Activated CD8-positive, alpha-beta memory T cell treated with anti-CD3 and anti-CD28 coated beads, Interleukin-2, amount 10 ng/mL, durations not matched to agents 7 days and 5 days (primary cell): Measurements from ENCODE around the gene C4orf50. TPM values are rescaled to one million over a fixed set of nuclear protein-coding genes. Genes with fewer than 3 reads are reported as not detected.
A peak's percentile ranks its signal among the peaks of the same experiment; 100 is the strongest.

Source experiments
- ATAC-seq: fragments of 150-1000 bp; cut with Tn5 transposase; one replicate; pipeline ENCODE4 v1.10.0; 2021; ENCODE audit warnings: moderate library complexity
- CTCF ChIA-PET: fragments of 350-600 bp; sonication (Branson Sonifier 250); formaldehyde crosslinking; loops from one replicate; lab custom pipeline; 2021; ENCODE audit warnings: antibody characterized with exemption; lab: Charles Lee
- DNase-seq: peaks from one replicate; pipeline ENCODE4 v3.0.0-alpha.2; 2020
- H3K27ac Mint-ChIP-seq: one replicate; pipeline ENCODE4 v1.8.0; 2021; ENCODE audit warnings: mild to moderate bottlenecking, mixed read lengths
- H3K27me3 Mint-ChIP-seq: one replicate; pipeline ENCODE4 v1.8.0; 2021; ENCODE audit warnings: mixed read lengths
- H3K36me3 Mint-ChIP-seq: one replicate; pipeline ENCODE4 v1.8.0; 2021; ENCODE audit warnings: mild to moderate bottlenecking, mixed read lengths
- H3K4me1 Mint-ChIP-seq: one replicate; pipeline ENCODE4 v1.8.0; 2021; ENCODE audit warnings: mixed read lengths
- H3K4me3 Mint-ChIP-seq: one replicate; pipeline ENCODE4 v1.8.0; 2021; ENCODE audit warnings: mild to moderate bottlenecking, moderate library complexity, mixed read lengths
- H3K9me3 Mint-ChIP-seq: one replicate; pipeline ENCODE4 v1.8.0; 2022; ENCODE audit warnings: low read depth, mixed read lengths
- total RNA-seq, 2 experiments: library from RNA; stranded (reverse); gene quantifications; one replicate each; pipeline ENCODE4 v1.2.3, GENCODE V29; 2021

C4orf50 gene
- total RNA-seq, 2 experiments from 2014 or later = 0.82 to 1.1 TPM

DNA sequence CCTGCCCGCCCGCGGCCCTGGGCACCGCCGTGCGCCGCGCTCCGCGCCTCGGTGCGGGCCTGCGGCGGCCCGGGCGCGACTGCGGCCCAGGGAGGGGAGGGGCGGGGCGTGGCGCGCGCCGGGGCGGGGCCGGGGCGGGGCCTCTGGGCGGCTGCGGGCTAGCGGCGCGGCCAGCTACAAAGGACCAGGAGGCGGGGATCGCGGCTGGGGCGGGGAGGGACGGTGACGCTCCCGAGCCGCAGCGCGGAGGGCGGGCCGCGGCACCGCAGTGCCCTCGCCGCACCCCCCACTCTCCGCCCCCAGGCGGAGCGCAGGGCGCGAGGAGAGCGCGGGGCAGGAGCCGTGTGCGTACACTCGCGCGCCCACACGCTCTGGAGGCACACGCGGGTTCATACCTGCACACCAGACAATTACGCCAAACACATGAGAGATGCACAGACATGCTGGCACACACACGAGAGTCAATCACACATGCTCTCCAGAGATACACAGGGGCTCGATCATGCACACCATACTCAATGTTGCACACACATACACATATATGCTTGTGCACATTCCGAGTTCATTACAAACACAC is 125.1 kb downstream of the C4orf50 start, which contains the start of gene CRMP1:
Gene CRMP1, minus strand, starts transcription at position 83 of the 577 bp plus-strand sequence. CDS start 117 bp downstream, outside the sequence.
- CTCF ChIA-PET = interaction anchor here (1.5 kb wide), 1 partner anchor 105 kb away, joined by 3 read pairs; no protein-coding TSS in a partner anchor
- Mint-ChIP-seq H3K4me3 (no peak within 1 kb of the TSS), H3K9me3 (no peaks in the 10 kb centered on the region), H3K36me3 (peaks cover 9% of the 10 kb centered on the region), H3K27me3 (peaks cover 59% of the 10 kb centered on the region), H3K27ac (no peak within 1 kb of the TSS), H3K4me1 (peaks cover 5% of the 10 kb centered on the region)
- DNase-seq (no peak), ATAC-seq (no peak)

DNA sequence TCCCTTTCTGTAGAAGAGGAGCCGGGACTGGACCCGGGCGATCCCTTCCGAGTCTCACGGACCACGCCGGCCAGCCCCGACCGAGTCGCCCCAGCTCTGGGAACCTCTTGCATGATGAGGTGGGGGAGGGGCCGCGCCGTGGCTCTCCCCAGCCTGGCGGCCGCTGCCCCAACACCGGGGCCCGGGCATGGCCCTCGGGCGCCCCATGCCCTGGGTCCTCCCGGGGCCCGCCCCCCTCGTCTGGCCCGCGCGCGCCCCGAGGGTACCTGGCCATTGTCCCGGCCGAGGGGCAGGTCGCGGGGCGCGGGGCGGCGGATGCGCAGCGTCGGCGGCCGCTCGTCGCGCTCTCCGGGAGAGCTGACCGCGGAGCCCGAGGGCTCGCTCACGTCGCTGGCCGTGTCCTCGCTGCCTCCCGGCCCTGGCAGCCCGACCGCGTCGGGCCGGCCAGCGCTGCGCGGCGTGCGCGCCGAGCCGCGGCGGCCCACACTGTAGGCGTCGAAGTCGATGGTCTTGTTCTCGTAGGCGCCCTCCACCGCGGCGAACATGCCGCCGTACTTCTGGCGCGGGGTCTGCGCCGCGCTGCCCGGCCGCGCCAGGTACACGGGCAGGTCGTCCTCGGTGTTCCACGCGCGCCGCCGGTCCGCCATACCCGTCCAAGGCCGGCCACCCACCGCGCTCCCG is 125.8 kb downstream of the C4orf50 start:
- Mint-ChIP-seq H3K9me3 (no peaks in the 10 kb centered on the region), H3K27me3 (peaks cover 53% of the 10 kb centered on the region), H3K36me3 (peaks cover 9% of the 10 kb centered on the region), H3K4me1 (peaks cover 5% of the 10 kb centered on the region), H3K4me3 (no peak overlapping the region), H3K27ac (no peak overlapping the region)
- CTCF ChIA-PET = interaction anchor here (1.5 kb wide), 1 partner anchor 106 kb away, joined by 3 read pairs; no protein-coding TSS in a partner anchor
- DNase-seq = no peak
- no peak for ATAC-seq

DNA sequence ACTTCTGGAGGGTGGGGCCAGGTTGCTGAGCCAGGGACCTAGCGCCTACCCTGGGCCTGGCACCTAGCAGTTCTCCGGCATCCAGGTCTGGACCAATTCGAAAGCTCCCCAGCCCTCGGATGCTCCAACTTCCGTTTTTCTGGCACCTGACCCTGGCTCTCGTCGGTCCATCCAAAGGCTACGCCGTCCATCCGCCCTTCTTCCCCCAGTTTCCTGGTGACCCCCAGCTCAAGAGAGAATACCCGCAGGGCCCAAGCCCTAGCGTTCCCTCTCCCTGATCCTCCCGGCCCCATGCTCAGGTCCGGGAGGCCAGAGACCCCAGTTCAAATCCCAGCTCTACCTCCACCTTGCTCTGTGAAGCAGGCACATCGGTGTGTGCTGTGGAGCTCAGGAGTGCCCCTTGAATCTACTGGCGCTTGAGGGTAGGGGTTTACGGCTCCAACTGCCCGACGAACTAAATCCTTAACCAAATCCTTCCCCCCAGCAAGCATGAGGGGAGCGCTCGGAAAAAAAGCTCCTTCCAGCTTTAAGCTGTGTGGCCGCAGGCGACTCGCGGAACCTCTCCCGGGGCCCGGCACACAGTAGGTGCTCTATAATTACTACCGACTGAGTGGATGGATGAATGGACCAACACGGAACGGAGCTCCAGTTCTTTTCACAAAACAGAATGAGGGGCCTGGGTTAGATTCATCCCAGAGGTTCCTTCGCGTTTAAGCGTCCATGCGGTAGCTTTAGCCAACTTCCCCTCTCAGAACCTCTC is 126.5 kb downstream of the C4orf50 start:
- DNase-seq (no peak), ATAC-seq (no peak)
- peaks cover 57% of the 10 kb centered on the region for H3K27me3 Mint-ChIP-seq
- H3K4me1 Mint-ChIP-seq = peaks cover 5% of the 10 kb centered on the region
- H3K9me3 Mint-ChIP-seq = no peaks in the 10 kb centered on the region
- no peak overlapping the region for H3K27ac Mint-ChIP-seq
- peaks cover 9% of the 10 kb centered on the region for H3K36me3 Mint-ChIP-seq
- CTCF ChIA-PET = interaction anchor here (0.9 to 1.5 kb wide), 2 partner anchors 107 to 358 kb away, joined by 3 read pairs; no protein-coding TSS in a partner anchor
- no peak overlapping the region for H3K4me3 Mint-ChIP-seq

DNA sequence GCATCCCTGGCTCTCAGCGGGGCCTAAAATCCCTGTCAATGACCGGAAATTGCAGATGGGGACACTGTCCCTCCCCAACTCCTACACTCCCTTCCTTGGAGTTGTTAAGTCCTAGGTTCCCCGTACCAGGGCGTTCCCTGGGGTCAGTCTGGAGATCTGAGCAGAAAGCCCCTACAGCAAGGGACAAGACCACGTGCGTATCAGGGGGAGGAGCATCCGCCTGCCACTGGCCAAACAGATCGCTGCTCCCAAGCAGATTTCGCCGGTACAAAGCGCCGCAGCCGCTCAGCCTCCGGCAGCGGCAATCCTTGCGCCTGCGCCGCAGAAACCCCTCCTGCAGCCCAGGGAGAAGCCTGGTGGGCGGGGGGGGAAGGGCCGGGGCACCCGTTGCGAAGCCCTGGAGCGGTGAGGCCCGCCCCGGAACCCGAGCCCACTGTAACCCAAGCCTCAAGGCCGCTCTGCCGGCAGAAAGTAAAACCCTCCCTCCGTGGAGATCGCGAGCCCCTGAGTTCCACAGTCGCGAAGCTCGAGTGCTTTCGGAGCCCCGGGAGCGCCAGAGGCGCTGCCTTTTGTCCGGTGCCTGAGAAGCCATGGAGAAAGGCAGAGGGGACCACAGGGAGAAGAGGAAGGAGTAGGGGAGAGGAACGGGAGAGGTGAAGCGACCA is 128.0 kb downstream of the C4orf50 start:
- ATAC-seq (no peak), DNase-seq (no peak)
- no peak overlapping the region for H3K4me3 Mint-ChIP-seq
- peaks cover 68% of the 10 kb centered on the region for H3K27me3 Mint-ChIP-seq
- no peak overlapping the region for H3K27ac Mint-ChIP-seq
- H3K4me1 Mint-ChIP-seq = peaks cover 5% of the 10 kb centered on the region
- H3K36me3 Mint-ChIP-seq = peaks cover 9% of the 10 kb centered on the region
- CTCF ChIA-PET = no interaction called here
- no peaks in the 10 kb centered on the region for H3K9me3 Mint-ChIP-seq

DNA sequence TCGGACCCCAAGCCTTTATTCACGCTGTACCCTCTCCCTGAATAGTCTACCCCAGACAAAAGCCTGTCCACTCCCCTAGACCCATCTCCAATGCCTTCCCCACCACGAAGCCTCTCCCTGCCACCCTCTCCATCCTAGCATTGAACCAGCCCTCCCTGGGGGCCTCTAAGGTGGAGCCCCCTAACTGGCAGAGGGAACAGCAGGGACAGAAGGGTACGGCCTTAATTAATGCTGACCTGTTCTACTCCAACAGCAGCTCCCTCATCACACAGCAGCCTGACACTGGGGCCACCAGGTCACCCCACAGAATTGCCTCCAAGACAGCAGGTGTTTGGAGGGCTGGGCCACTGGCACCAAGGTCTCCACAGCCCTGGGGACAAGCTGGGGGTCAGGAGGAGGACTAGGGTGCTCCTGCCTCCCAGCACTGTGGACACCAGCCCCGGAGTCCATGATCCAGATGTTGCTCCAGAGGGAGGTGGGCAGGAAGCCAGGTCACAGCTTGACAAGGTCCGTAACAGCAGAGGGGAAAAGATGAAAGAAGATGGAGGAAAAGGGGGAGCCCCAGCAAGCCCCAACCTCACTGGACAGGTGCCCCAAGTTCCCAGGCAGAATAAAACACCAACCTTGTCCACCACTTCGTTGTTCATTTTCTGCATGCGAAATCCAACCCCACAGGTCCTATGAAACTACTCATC is 129.1 kb downstream of the C4orf50 start:
- Mint-ChIP-seq H3K36me3 (peaks cover 9% of the 10 kb centered on the region), H3K4me1 (peaks cover 5% of the 10 kb centered on the region), H3K27me3 (peaks cover 72% of the 10 kb centered on the region), H3K9me3 (no peaks in the 10 kb centered on the region), H3K27ac (peak overlapping the region; percentile 61), H3K4me3 (no peak overlapping the region)
- CTCF ChIA-PET = no interaction called here
- DNase-seq (no peak), ATAC-seq (no peak)

DNA sequence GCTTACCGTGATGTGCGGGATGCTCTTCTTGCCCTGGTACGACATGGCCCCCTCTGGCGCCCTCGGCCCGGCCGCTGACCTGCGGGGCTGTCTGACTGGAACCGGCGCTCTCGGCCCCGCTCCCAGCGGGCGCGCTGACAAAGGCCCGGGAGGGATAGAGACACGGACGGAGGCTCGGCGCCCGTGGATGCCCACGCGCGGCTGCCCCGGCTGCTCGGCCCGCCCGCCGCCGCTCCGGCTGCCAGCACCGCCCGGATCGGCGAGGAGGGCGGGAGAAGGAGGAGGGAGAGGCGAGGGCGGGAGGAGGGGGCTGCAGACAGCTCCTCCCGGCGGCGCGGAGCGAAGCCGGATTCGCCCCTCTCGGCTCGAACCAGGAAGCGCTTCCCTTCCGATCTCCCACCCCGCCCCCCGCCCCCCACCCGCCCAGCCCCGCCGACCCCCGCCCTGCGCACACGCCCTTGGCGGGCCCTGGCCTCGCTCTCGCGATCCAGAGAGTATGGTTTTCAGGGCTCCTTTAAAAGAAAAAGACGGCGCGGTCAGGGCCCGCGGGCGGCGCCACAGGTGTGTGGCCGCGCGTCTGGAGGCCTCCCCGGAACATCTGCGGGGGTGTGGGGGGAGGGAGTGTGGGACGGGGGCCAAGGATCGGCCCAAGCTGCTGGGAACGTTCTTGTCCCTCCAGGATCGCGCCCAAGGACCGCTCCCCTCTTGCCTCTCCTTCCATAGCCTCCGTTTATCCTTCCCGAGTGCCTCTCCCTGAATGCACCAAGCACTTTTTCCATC is 129.8 kb downstream of the C4orf50 start:
- Mint-ChIP-seq H3K4me3 (no peak overlapping the region), H3K27me3 (peaks cover 68% of the 10 kb centered on the region), H3K36me3 (peaks cover 7% of the 10 kb centered on the region), H3K9me3 (no peaks in the 10 kb centered on the region), H3K4me1 (peaks cover 5% of the 10 kb centered on the region), H3K27ac (peak overlapping the region; percentile 61)
- ATAC-seq = no peak
- CTCF ChIA-PET = no interaction called here
- DNase-seq = no peak

DNA sequence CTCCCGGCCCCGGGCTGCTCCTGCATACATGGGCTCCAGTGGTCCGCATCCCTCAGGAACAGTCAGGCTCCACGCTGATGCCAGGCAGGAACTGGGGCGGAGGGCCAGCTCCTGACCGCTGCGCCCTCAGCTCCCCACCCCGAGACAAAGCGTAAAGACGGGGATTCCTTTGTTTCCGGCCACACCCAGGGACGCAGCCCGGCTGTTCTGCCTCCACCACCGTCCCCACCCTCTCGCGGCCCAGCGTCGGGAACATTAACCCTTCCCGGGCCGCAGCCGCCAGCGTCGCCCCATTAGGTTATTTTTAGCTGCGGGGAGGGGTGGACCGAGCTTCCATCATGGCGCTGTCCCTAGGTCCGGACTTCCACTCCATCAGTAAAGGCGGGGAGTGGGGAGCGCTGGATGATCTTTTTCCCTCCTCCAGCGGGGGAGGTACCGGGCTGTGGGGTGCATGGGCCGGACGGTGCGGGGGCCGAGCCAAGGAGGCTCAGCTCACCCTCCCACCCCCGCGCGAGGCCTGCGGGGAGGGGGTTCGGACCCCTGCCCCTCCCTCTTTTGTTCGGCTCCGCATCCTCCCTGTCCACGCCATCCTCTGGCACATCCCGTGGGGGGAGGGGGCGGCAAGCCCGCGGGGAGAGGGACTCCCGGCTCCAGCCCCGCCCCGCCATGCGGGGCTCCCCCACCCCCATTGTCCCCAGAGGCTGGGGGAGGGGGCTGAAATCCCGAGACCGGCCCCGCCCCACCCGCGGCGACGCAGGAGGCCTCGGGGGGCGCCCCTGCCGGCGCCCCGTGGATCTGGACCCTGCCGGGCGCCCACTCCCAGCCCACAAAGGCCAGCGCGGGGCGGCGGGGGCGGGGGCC is 130.6 kb downstream of the C4orf50 start:
- no peaks in the 10 kb centered on the region for H3K9me3 Mint-ChIP-seq
- H3K27ac Mint-ChIP-seq = no peak overlapping the region
- no peak overlapping the region for H3K4me3 Mint-ChIP-seq
- CTCF ChIA-PET = no interaction called here
- peaks cover 5% of the 10 kb centered on the region for H3K36me3 Mint-ChIP-seq
- no peak for ATAC-seq
- H3K4me1 Mint-ChIP-seq = peaks cover 2% of the 10 kb centered on the region
- DNase-seq = no peak
- H3K27me3 Mint-ChIP-seq = peaks cover 65% of the 10 kb centered on the region

DNA sequence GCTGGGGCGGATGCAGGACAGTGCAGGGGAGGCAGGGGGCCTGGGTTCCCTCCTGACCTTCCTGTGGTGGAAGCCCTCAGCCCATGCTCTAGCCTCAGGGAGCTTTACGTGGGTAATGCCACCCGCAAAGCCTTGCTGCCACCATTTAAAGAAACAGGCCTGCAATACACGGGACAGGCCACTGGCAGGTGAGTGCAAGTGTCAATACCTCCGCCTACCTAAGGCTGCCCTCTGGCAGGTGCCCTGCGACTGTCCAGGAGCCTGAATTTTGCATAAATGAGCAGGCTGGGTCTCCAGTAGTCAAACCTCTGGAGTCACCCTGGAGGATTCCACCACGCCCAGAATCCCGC is 131.2 kb downstream of the C4orf50 start:
- no peak overlapping the region for H3K27ac Mint-ChIP-seq
- peaks cover 63% of the 10 kb centered on the region for H3K27me3 Mint-ChIP-seq
- ATAC-seq = no peak
- DNase-seq = no peak
- no peak overlapping the region for H3K4me3 Mint-ChIP-seq
- H3K4me1 Mint-ChIP-seq = peaks cover 2% of the 10 kb centered on the region
- no peaks in the 10 kb centered on the region for H3K9me3 Mint-ChIP-seq
- CTCF ChIA-PET = no interaction called here
- H3K36me3 Mint-ChIP-seq = peaks cover 5% of the 10 kb centered on the region

DNA sequence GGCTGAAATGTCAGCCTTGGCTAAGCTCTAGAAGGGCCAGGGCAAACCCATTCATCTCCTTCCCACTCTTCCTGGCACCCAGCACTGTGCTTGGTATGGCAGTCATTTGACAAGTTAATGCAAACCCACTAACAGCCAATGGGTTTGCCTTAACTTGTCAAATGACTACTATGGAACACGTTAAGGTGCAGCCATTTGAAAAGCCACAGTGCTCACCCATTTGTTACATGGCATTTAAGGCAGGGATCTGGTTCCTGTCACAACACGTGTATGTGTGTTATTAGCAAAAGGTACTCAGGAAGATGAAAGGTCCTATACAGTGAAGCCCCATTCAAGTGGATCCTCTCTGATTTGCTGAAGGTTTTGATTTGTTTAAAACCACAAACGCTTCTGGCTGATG is 132.5 kb downstream of the C4orf50 start:
- CTCF ChIA-PET = no interaction called here

DNA sequence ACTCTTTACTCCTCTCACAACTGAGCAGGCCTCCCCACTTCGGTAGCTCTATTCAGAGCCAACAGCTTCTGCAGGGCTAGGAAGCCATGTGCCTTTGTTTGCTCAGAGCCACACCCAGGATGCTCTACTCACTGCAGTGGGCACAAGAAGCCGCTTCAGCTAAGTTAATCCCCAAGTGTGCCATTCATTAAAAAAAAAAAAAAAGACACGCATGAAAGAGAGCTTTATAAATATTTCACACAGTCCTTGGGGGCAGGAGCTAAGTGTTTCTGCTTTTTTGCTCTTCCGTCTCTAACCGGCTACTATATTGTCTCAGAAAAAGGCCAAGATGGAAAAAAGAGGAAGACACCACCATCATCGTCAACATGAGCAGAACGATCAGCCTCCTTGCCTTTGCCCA is 133.4 kb downstream of the C4orf50 start:
- H3K9me3 Mint-ChIP-seq = no peaks in the 10 kb centered on the region
- H3K27me3 Mint-ChIP-seq = peaks cover 49% of the 10 kb centered on the region
- H3K4me1 Mint-ChIP-seq = peaks cover 2% of the 10 kb centered on the region
- ATAC-seq = no peak
- no peak overlapping the region for H3K27ac Mint-ChIP-seq
- no peak for DNase-seq
- H3K4me3 Mint-ChIP-seq = no peak overlapping the region
- H3K36me3 Mint-ChIP-seq = peaks cover 2% of the 10 kb centered on the region
- CTCF ChIA-PET = no interaction called here

More for the DNA sequence above, 132.5 kb downstream of the C4orf50 start:
- DNase-seq = no peak
- Mint-ChIP-seq H3K9me3 (no peaks in the 10 kb centered on the region), H3K36me3 (peaks cover 2% of the 10 kb centered on the region), H3K4me1 (peaks cover 2% of the 10 kb centered on the region), H3K27me3 (peaks cover 57% of the 10 kb centered on the region), H3K4me3 (no peak overlapping the region), H3K27ac (no peak overlapping the region)
- no peak for ATAC-seq

DNA sequence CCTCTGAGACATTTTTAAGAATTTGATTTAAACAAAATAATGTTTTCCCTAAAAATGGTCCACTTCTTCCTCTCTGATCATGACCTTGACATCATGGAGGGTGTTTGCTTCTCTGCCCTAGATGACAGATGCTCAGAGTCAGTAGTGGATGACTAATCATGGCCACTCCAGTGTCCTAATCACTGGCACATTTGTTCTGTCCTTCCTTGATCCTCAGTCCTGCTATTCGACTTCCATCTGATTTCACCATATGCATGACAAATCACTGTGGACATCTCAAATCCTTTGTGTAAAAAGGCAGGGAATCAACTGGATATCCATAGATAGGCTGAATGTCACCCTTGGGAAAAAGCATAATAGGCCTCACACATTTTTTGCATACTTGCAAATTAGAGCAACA is 134.3 kb downstream of the C4orf50 start:
- H3K36me3 Mint-ChIP-seq = peaks cover 2% of the 10 kb centered on the region
- CTCF ChIA-PET = no interaction called here
- no peak overlapping the region for H3K27ac Mint-ChIP-seq
- no peaks in the 10 kb centered on the region for H3K9me3 Mint-ChIP-seq
- peaks cover 44% of the 10 kb centered on the region for H3K27me3 Mint-ChIP-seq
- no peak overlapping the region for H3K4me3 Mint-ChIP-seq
- ATAC-seq = no peak
- H3K4me1 Mint-ChIP-seq = peaks cover 2% of the 10 kb centered on the region
- DNase-seq = no peak

DNA sequence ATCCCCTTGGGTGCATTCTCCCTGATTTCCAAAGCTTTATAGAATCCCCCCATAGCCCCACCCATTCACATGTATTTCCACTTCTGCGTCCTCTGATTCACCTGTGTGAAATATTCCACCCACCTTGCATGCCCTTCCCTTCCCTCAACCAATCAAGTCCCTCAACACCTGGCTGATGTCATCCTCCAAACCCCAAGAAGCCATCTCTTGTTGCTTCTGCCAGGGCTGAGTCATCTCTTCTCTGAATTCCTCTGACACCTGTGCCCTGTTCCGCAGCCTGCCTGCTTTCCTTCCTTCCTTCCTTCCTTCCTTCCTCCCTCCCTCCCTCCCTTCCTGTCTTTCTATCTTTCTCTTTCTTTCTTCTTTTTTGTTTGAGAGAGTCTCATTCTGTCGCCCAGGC is 135.3 kb downstream of the C4orf50 start:
- ATAC-seq = no peak
- Mint-ChIP-seq H3K27ac (no peak overlapping the region), H3K36me3 (no peaks in the 10 kb centered on the region), H3K27me3 (peaks cover 41% of the 10 kb centered on the region), H3K9me3 (no peaks in the 10 kb centered on the region), H3K4me1 (no peaks in the 10 kb centered on the region), H3K4me3 (no peak overlapping the region)
- CTCF ChIA-PET = no interaction called here
- DNase-seq = no peak
